ENCODE data around the gene LRRC74A. TPM values are rescaled to one million over a fixed set of nuclear protein-coding genes. Genes with fewer than 3 reads are reported as not detected.

LRRC74A gene
- total RNA-seq, 1 donor from 2014 or later = not detected

- H3K4me1 Mint-ChIP-seq (ENCODE audit: unreplicated experiment) = no peaks in the 10 kb centered on the region
- no peaks in the 10 kb centered on the region for H3K9me3 Mint-ChIP-seq
- peaks cover 27% of the 10 kb centered on the region for H3K27me3 Mint-ChIP-seq
- H3K36me3 Mint-ChIP-seq = no peaks in the 10 kb centered on the region
- no peak overlapping the region for H3K4me3 Mint-ChIP-seq
- TF ChIP-seq CTCF (conservative IDR thresholded peaks at IDR 0.05) = no peak
- DNase-seq (ENCODE audit: extremely low spot score, unreplicated experiment) = no peak
- no peak overlapping the region for H3K27ac Mint-ChIP-seq
Measured at GRCh38 chr14:76855066-76855465, 28.9 kb downstream of the LRRC74A start.

- Mint-ChIP-seq H3K36me3 (no peaks in the 10 kb centered on the region), H3K4me3 (no peak overlapping the region), H3K9me3 (no peaks in the 10 kb centered on the region), H3K27me3 (peaks cover 35% of the 10 kb centered on the region), H3K27ac (no peak overlapping the region), H3K4me1 (ENCODE audit: unreplicated experiment) (no peaks in the 10 kb centered on the region)
- no peak for TF ChIP-seq CTCF (conservative IDR thresholded peaks at IDR 0.05)
- no peak for DNase-seq (ENCODE audit: extremely low spot score, unreplicated experiment)
Measured at GRCh38 chr14:76856769-76857168, 30.6 kb downstream of the LRRC74A start.

GRCh38 chr14:76861574-76862255, 35.5 kb downstream of the LRRC74A start:
- Mint-ChIP-seq H3K27me3 (peaks cover 27% of the 10 kb centered on the region), H3K4me1 (ENCODE audit: unreplicated experiment) (peaks cover 4% of the 10 kb centered on the region), H3K4me3 (peak overlapping the region; percentile 31), H3K36me3 (no peaks in the 10 kb centered on the region), H3K9me3 (no peaks in the 10 kb centered on the region), H3K27ac (no peak overlapping the region)
- TF ChIP-seq CTCF (conservative IDR thresholded peaks at IDR 0.05) = no peak
- no peak for DNase-seq (ENCODE audit: extremely low spot score, unreplicated experiment)

GRCh38 chr14:76862546-76863282, 36.5 kb downstream of the LRRC74A start:
- TF ChIP-seq CTCF (conservative IDR thresholded peaks at IDR 0.05) = no peak
- H3K27me3 Mint-ChIP-seq = peaks cover 20% of the 10 kb centered on the region
- peaks cover 4% of the 10 kb centered on the region for H3K4me1 Mint-ChIP-seq (ENCODE audit: unreplicated experiment)
- H3K36me3 Mint-ChIP-seq = no peaks in the 10 kb centered on the region
- no peaks in the 10 kb centered on the region for H3K9me3 Mint-ChIP-seq
- H3K4me3 Mint-ChIP-seq = no peak overlapping the region
- no peak overlapping the region for H3K27ac Mint-ChIP-seq
- DNase-seq (ENCODE audit: extremely low spot score, unreplicated experiment) = no peak

- H3K4me3 Mint-ChIP-seq = no peak overlapping the region
- H3K4me1 Mint-ChIP-seq (ENCODE audit: unreplicated experiment) = peaks cover 4% of the 10 kb centered on the region
- H3K27ac Mint-ChIP-seq = no peak overlapping the region
- peaks cover 19% of the 10 kb centered on the region for H3K27me3 Mint-ChIP-seq
- no peak for DNase-seq (ENCODE audit: extremely low spot score, unreplicated experiment)
- no peak for TF ChIP-seq CTCF (conservative IDR thresholded peaks at IDR 0.05)
- H3K36me3 Mint-ChIP-seq = no peaks in the 10 kb centered on the region
- H3K9me3 Mint-ChIP-seq = no peaks in the 10 kb centered on the region
Measured at GRCh38 chr14:76863724-76864407, 37.7 kb downstream of the LRRC74A start.

Measured in type B pancreatic cell (in vitro differentiated cells).